OCI-LY1 (cell line): ENCODE results near the gene TTLL10.

ENCODE experiments used
- H2AFZ ChIP-seq: fragments of 200-600 bp; sonication (generic), shearing (Covaris generic); 2 replicates; pipeline ENCODE4 v1.6.0; 2014; ENCODE audit warnings: antibody characterized with exemption, mild to moderate bottlenecking, low read length
- H3F3A ChIP-seq: fragments of 200-600 bp; sonication (generic), shearing (Covaris generic); 2 replicates; pipeline ENCODE4 v1.6.0; 2014; ENCODE audit warnings: mild to moderate bottlenecking, antibody characterized with exemption, low read length, moderate library complexity; ENCODE audit not compliant: insufficient read depth
- H3K27ac ChIP-seq: fragments of 200-600 bp; sonication (generic); 2 replicates; pipeline ENCODE4 v1.5.1; 2014; ENCODE audit warnings: low read length, mixed run types, mild to moderate bottlenecking, low read depth; ENCODE audit not compliant: poor library complexity, severe bottlenecking
- H3K27me3 ChIP-seq: fragments of 200-600 bp; sonication (generic); 2 replicates; pipeline ENCODE4 v1.6.0; 2014; ENCODE audit warnings: antibody characterized with exemption, mild to moderate bottlenecking, low read length, moderate library complexity; ENCODE audit not compliant: insufficient read depth
- H3K36me3 ChIP-seq: fragments of 200-600 bp; sonication (generic); 2 replicates; pipeline ENCODE4 v1.6.1; 2014; ENCODE audit warnings: mild to moderate bottlenecking, antibody characterized with exemption, low read length, moderate library complexity, mixed read lengths; ENCODE audit not compliant: insufficient read depth
- H3K4me1 ChIP-seq: fragments of 200-600 bp; sonication (generic); 2 replicates; pipeline ENCODE4 v1.5.1; 2014; ENCODE audit warnings: mild to moderate bottlenecking, low read length, moderate library complexity; ENCODE audit not compliant: insufficient read depth, severe bottlenecking
- H3K4me2 ChIP-seq: fragments of 200-600 bp; sonication (generic), shearing (Covaris generic); 2 replicates; pipeline ENCODE4 v1.6.1; 2014; ENCODE audit warnings: low read length
- H3K4me3 ChIP-seq: fragments of 200-600 bp; sonication (generic); 2 replicates; pipeline ENCODE4 v1.5.1; 2014; ENCODE audit warnings: low read length, low read depth, mild to moderate bottlenecking, mixed read lengths; ENCODE audit not compliant: poor library complexity, severe bottlenecking
- H3K79me2 ChIP-seq: fragments of 200-600 bp; shearing (Covaris generic); 2 replicates; pipeline ENCODE4 v1.6.1; 2016; ENCODE audit warnings: mixed run types, low read length, mixed read lengths; ENCODE audit not compliant: insufficient read depth
- H3K9ac ChIP-seq: fragments of 200-600 bp; sonication (generic), shearing (Covaris generic); 2 replicates; pipeline ENCODE4 v1.6.1; 2014; ENCODE audit warnings: mild to moderate bottlenecking, low read length, mixed read lengths
- H3K9me2 ChIP-seq: fragments of 200-600 bp; sonication (generic), shearing (Covaris generic); 2 replicates; pipeline ENCODE4 v1.6.1; 2014; ENCODE audit warnings: low read depth, mild to moderate bottlenecking, low read length, mixed read lengths
- H3K9me3 ChIP-seq: fragments of 200-600 bp; shearing (Covaris generic); 2 replicates; pipeline ENCODE4 v1.6.1; 2014; ENCODE audit warnings: low read length, mixed read lengths
- H4K20me1 ChIP-seq: fragments of 200-600 bp; sonication (generic), shearing (Covaris generic); 2 replicates; pipeline ENCODE4 v1.6.0; 2016; ENCODE audit warnings: mild to moderate bottlenecking, low read length; ENCODE audit not compliant: insufficient read depth
- EZH2 ChIP-seq: fragments of 200-600 bp; sonication (generic), shearing (Covaris generic); IDR thresholded peaks from 2 replicates; pipeline ENCODE4 v1.8.0; 2017; ENCODE audit warnings: borderline replicate concordance, mixed run types, mild to moderate bottlenecking, antibody characterized with exemption, low read length, moderate library complexity, mixed read lengths
- TF ChIP-seq, protein P1 (sequence below): fragments of 200-600 bp; sonication (generic), shearing (Covaris generic); IDR thresholded peaks from 2 replicates; pipeline ENCODE4 v1.5.1; 2017; ENCODE audit warnings: mild to moderate bottlenecking, antibody characterized with exemption, low read length, moderate library complexity, mixed read lengths

The TTLL10 gene

GRCh38 chr1:1215080-1215676, 41.5 kb downstream of the TTLL10 start:
- Histone ChIP-seq H3K9ac (no peak overlapping the region), H3K4me1 (peaks cover 9% of the 10 kb centered on the region), H3K4me2 (no peak overlapping the region), H3K79me2 (no peaks in the 10 kb centered on the region), H3K27ac (no peak overlapping the region), H3K27me3 (0 out of 2 replicates have a peak, but pooled peaks cover 8% of the 10 kb centered on the region), H3K4me3 (no peak overlapping the region), H4K20me1 (no peaks in the 10 kb centered on the region), H3K36me3 (peaks cover 43% of the 10 kb centered on the region), H3K9me2 (no peaks in the 10 kb centered on the region), H2AFZ (no peak overlapping the region), H3K9me3 (no peaks in the 10 kb centered on the region), H3F3A (no peaks in the 10 kb centered on the region)
- TF ChIP-seq, protein P1, sequence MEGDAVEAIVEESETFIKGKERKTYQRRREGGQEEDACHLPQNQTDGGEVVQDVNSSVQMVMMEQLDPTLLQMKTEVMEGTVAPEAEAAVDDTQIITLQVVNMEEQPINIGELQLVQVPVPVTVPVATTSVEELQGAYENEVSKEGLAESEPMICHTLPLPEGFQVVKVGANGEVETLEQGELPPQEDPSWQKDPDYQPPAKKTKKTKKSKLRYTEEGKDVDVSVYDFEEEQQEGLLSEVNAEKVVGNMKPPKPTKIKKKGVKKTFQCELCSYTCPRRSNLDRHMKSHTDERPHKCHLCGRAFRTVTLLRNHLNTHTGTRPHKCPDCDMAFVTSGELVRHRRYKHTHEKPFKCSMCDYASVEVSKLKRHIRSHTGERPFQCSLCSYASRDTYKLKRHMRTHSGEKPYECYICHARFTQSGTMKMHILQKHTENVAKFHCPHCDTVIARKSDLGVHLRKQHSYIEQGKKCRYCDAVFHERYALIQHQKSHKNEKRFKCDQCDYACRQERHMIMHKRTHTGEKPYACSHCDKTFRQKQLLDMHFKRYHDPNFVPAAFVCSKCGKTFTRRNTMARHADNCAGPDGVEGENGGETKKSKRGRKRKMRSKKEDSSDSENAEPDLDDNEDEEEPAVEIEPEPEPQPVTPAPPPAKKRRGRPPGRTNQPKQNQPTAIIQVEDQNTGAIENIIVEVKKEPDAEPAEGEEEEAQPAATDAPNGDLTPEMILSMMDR: no peak
- TF ChIP-seq EZH2: no peak

DNA sequence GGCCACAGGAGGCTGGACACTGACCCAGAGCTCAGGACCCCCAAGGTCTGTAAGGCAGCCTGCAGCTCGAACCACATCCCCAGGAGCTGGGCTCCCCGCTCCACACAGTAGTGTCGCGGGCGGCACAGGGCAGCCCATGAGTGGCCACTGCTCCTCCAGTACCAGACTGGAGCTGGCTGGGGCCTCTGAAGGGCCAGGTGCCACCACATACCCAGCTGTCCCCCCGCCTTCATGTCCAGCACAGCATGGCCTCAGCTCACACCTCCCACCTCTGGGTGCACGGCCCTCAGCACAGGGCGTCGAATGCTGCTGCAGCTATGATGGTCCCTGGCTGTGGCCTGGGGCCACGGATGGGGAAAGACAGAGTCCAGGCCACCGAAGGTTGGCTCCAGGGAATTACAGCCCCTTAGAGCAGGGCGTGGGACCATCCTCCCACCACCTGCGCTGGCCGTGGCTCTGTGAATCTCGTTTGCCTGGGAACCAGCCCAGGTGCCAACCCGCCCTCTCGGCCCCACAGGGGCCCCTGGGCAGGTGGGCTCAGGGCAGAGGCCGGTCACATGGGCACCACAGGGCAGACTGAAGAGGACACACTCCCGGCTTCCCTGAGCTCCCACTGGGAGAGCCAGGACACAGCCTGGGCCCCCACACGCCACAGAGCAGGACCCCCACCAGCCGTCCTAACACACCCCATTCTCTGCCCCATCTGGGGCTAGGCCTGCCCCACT, 42.4 kb downstream of the TTLL10 start:
- Histone ChIP-seq H3K79me2 (no peaks in the 10 kb centered on the region), H3K36me3 (peaks cover 52% of the 10 kb centered on the region), H3K4me1 (peaks cover 9% of the 10 kb centered on the region)

DNA sequence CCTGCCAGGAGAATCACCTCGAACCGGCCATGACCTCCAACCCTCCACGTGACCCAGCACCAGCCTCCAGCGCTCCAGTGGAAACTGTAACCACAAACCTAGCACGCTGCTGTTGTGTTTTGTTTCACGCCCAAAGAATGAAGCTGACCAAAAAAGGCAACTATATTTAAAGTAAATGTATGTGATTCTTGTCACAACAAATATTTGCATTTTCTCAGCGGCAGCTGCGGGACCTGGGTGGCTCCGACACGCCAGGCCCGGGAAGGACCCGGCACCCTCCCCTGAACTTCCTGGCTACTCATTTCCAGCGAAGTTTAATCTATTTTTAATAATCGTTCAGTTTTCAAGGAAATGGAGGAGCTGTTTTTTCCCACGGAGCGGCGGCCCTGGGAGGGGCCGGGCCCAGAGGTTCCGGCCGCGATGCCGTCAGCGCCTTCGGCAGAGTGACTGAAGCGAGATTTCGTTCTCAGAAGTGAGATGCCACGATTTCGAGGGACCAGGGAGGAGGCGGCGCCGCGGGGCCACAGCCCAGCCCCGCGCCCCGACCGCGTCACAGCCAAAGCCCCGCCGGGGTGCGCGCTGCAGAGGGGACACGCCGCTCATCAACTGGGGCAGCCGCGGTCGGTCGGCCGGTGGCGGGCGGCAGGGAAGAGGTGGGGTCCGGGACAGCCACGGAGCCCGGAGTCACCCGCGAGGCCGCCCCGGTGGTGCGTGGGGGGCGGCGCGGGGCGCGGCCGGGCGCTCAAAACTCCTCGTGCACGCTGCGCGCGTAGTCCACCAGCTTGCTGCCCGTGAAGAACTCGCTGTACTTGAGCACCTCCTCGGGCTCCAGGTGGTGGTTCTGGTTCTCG, 43.3 kb downstream of the TTLL10 start:
- Histone ChIP-seq H3K36me3 (peaks cover 61% of the 10 kb centered on the region), H3F3A (no peaks in the 10 kb centered on the region), H3K4me3 (no peak overlapping the region), H3K9me2 (no peaks in the 10 kb centered on the region), H3K4me2 (no peak overlapping the region), H3K79me2 (no peaks in the 10 kb centered on the region), H3K27ac (no peak overlapping the region), H2AFZ (no peak overlapping the region), H4K20me1 (no peaks in the 10 kb centered on the region), H3K4me1 (peaks cover 9% of the 10 kb centered on the region), H3K27me3 (0 out of 2 replicates have a peak, but pooled peaks cover 8% of the 10 kb centered on the region), H3K9me3 (no peaks in the 10 kb centered on the region), H3K9ac (no peak overlapping the region)
- TF ChIP-seq, protein P1: no peak
- TF ChIP-seq EZH2: no peak

More for the DNA sequence above, 42.4 kb downstream of the TTLL10 start:
- Histone ChIP-seq H3K9ac (no peak overlapping the region), H3K4me2 (no peak overlapping the region), H2AFZ (no peak overlapping the region), H3K4me3 (no peak overlapping the region), H3K9me2 (no peaks in the 10 kb centered on the region), H3K27me3 (0 out of 2 replicates have a peak, but pooled peaks cover 8% of the 10 kb centered on the region), H3K9me3 (no peaks in the 10 kb centered on the region), H4K20me1 (no peaks in the 10 kb centered on the region), H3F3A (no peaks in the 10 kb centered on the region), H3K27ac (no peak overlapping the region)
- TF ChIP-seq, protein P1: no peak
- no peak for TF ChIP-seq EZH2
